Right cardiac atrium (tissue), 5 donors: ENCODE data around the gene AMMECR1. TPM values are rescaled to one million over a fixed set of nuclear protein-coding genes. Genes with fewer than 3 reads are reported as not detected.
A peak's percentile ranks its signal among the peaks of the same experiment; 100 is the strongest.

Experiments
- ATAC-seq, 2 donors: fragments of 200-7000 bp; cut with Tn5 transposase; one replicate each; pipeline versions ENCODE4 v1.8.0 to v1.9.1; 2020; ENCODE audit warnings: moderate library complexity in 2 of 2, mild to moderate bottlenecking in 1 of 2
- DNase-seq, 3 donors: peaks; one replicate each; pipeline ENCODE4 v3.0.0-alpha.2; 2020
- H3K27ac ChIP-seq: one replicate; pipeline ENCODE4 v1.5.1; 2013; ENCODE audit warnings: mild to moderate bottlenecking, low read length, control low read depth, moderate library complexity
- H3K27me3 ChIP-seq: one replicate; pipeline ENCODE4 v1.6.1; 2013; ENCODE audit not compliant: control insufficient read depth, insufficient read depth
- H3K4me1 ChIP-seq: one replicate; pipeline ENCODE4 v1.6.1; 2013; ENCODE audit warnings: low read length; ENCODE audit not compliant: control insufficient read depth, insufficient read depth
- H3K4me3 ChIP-seq: one replicate; pipeline ENCODE4 v1.5.1; 2013; ENCODE audit warnings: low read length, control low read depth
- H3K9me3 ChIP-seq: one replicate; pipeline ENCODE4 v1.6.1; 2013; ENCODE audit warnings: low read length; ENCODE audit not compliant: control insufficient read depth
- WGBS: extraction: QIAGEN DNeasy Blood & Tissue Kit; methylation state at CpG from one replicate; pipeline ENCODE4 v1.1.7; 2013; 5-methylcytosine and 5-hydroxymethylcytosine counted together
- intact Hi-C, 4 donors: fragments of 100-400 bp; cut with DNase I; formaldehyde crosslinking; loops; one replicate each; pipeline versions ENCODE4 v1.11.0 to v1.14.0; 2022 to 2023
- polyA plus RNA-seq: library from polyadenylated mRNA; stranded (reverse); fragments of 200-250 nt; gene quantifications from one replicate; pipeline ENCODE4 v1.2.3, GENCODE V29; 2013
- total RNA-seq, 4 donors: library from RNA; stranded (reverse); fragmentation: NEBNext Ultra II Directional; extraction: Animal tissue kit (Norgen Biotek cat#: 25700); gene quantifications; one replicate each; pipeline ENCODE4 v1.2.1, GENCODE V29; 2021
- donor health status: healthy with polysubstance abuse.
- donor health status: DM: no; HTN: yes; CAD: no.
- donor health status: DM: no; HTN: no; CAD: no.
- donor health status: DM: no; HTN: yes; CAD: no; lungs with severe emphysema.
- donor health status: DM: yes; HTN: yes; CAD: no.

The AMMECR1 gene
- total and polyA plus RNA-seq, 5 donors, result 0.77 to 3.1 (median 1.7) TPM

GRCh38 chrX:110182362-110182761 is 135.5 kb downstream of the AMMECR1 start:
- intact Hi-C loops, result no loop called here
- DNase-seq, result no peak
- 81% methylated on average over 1 of the region's 1 CpG for WGBS

DNA sequence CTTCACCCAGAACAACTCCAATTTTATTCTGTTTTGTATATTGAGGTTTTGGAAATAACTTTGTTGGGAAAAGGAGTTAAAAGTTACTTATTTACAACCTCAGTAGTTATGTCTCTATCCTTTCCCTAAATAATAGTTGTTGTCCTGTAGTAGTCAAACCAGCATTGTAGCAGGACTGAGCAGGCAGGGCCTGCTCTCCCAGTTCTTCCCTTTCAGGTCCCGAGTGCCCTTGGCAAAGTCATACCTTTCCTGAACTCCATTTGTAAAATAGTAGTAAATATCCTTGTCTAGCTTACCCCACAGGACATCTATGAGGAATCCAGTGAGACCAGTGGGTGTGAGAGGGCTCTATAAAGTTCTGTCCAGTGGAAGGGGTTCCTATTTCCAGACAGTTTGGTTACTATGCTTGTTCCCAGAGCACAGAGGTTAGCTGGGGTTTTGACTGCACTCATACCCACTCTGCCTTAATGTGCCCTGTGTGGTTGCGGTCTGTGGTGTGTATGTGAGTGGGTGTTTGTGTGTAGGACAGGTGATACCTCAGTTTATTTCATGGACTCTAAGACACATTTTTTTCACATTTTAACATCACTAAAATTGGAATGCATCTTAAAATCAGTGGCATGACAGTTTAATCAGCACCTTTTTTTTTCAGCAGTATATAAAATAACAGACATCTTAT is 136.3 kb downstream of the AMMECR1 start:
- Histone ChIP-seq H3K4me3 (no peak overlapping the region), H3K27ac (no peak overlapping the region), H3K27me3 (no peaks in the 10 kb centered on the region), H3K4me1 (peaks cover 3% of the 10 kb centered on the region), H3K9me3 (no peaks in the 10 kb centered on the region)
- intact Hi-C loops, result no loop called here
- WGBS, result 91% methylated on average over 2 of the region's 2 CpGs
- ATAC-seq, result no peak
- no peak for DNase-seq

More at GRCh38 chrX:110182362-110182761, 135.5 kb downstream of the AMMECR1 start:
- H3K27me3 ChIP-seq, result no peaks in the 10 kb centered on the region
- ATAC-seq, result peak in 1 of 2 donors; percentile 11
- no peaks in the 10 kb centered on the region for H3K9me3 ChIP-seq
- H3K27ac ChIP-seq, result no peak overlapping the region
- H3K4me1 ChIP-seq, result peaks cover 3% of the 10 kb centered on the region
- H3K4me3 ChIP-seq, result no peak overlapping the region

- ATAC-seq, result peak in 1 of 2 donors; percentile 42
- no peak overlapping the region for H3K27ac ChIP-seq
- intact Hi-C loops, result no loop called here
- WGBS, result 55% methylated on average over 6 of the region's 6 CpGs
- DNase-seq, result no peak
- H3K4me1 ChIP-seq, result peaks cover 3% of the 10 kb centered on the region
- H3K4me3 ChIP-seq, result no peak overlapping the region
- no peaks in the 10 kb centered on the region for H3K9me3 ChIP-seq
- H3K27me3 ChIP-seq, result no peaks in the 10 kb centered on the region
These were observed 137.0 kb downstream of the AMMECR1 start for GRCh38 chrX:110180928-110181310.

- 83% methylated on average over 5 of the region's 5 CpGs for WGBS
- Histone ChIP-seq H3K4me3 (no peak overlapping the region), H3K27ac (no peak overlapping the region), H3K9me3 (no peaks in the 10 kb centered on the region), H3K27me3 (no peaks in the 10 kb centered on the region), H3K4me1 (peaks cover 8% of the 10 kb centered on the region)
- ATAC-seq, result peak; percentile 76 to 80
- DNase-seq, result no peak
- intact Hi-C loops, result no loop called here
These were observed 137.5 kb downstream of the AMMECR1 start for GRCh38 chrX:110180176-110180927.

DNA sequence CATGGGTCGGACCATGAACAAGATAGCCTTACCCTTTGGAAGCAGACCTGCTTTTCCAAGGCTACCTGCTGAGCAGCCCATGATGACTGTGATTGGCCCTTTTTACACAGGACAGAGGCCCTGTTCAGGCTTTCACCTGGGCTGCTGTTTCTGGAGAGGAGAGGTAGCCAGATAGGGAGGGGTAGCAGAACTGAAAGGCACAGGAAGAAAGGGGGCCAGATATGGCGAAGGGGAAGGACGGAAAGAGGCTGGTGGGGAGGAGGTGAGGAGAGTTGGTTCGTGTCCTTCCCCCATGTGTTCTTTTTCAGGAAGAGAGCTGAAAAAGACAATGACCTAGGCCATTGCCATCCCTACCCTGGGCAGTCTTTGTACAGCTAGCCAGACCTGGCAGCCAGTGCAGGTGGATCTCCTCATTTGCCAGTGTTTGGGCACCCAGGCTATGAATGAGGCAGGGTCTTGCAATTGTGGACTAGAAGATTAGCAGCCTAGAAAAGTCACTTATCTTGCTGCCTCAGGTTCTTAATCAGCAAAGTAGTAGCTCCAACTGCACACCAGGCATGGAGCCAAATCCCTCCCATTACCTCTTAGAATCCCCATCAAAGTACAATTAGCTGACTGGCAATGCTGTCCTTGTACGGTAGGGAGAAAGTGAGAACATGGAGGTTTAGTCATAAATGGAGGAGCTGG is 139.6 kb downstream of the AMMECR1 start:
- no peak overlapping the region for H3K27ac ChIP-seq
- DNase-seq, result no peak
- intact Hi-C loops, result no loop called here
- H3K4me1 ChIP-seq, result peaks cover 8% of the 10 kb centered on the region
- 77% methylated on average over 5 of the region's 5 CpGs for WGBS
- H3K9me3 ChIP-seq, result no peaks in the 10 kb centered on the region
- H3K4me3 ChIP-seq, result no peak overlapping the region
- no peaks in the 10 kb centered on the region for H3K27me3 ChIP-seq
- no peak for ATAC-seq

- DNase-seq, result no peak
- 78% methylated on average over 3 of the region's 3 CpGs for WGBS
- ATAC-seq, result no peak
- intact Hi-C loops, result no loop called here
- no peaks in the 10 kb centered on the region for H3K9me3 ChIP-seq
- H3K27ac ChIP-seq, result no peak overlapping the region
- H3K27me3 ChIP-seq, result no peaks in the 10 kb centered on the region
- H3K4me1 ChIP-seq, result peaks cover 10% of the 10 kb centered on the region
- no peak overlapping the region for H3K4me3 ChIP-seq
These were observed 142.2 kb downstream of the AMMECR1 start for GRCh38 chrX:110175696-110176095.

DNA sequence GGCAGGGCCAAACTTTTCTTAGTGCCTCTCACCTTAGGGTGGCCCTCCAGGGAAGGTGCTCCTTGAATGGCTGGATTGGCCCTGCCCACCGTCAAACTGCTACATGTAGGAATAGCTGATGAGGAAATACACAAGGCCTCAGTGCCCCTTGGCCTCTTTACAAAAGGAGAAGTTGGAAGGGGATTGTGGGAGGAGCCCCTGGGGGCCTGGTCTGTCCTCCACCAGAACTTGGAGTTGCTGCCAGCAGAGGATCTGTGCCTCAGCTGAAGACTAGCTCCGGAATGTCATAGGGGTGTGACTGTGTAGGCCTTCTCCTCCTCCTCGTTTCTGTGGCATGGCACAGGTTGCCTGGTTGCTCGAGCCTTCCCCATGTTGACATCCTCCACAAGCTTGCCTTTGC is 142.7 kb downstream of the AMMECR1 start:
- no peak overlapping the region for H3K27ac ChIP-seq
- ATAC-seq (no peak), DNase-seq (no peak)
- intact Hi-C loops, result no loop called here
- no peaks in the 10 kb centered on the region for H3K27me3 ChIP-seq
- 79% methylated on average over 4 of the region's 4 CpGs for WGBS
- H3K4me1 ChIP-seq, result peaks cover 10% of the 10 kb centered on the region
- no peaks in the 10 kb centered on the region for H3K9me3 ChIP-seq
- no peak overlapping the region for H3K4me3 ChIP-seq

GRCh38 chrX:110173192-110174175 is 144.4 kb downstream of the AMMECR1 start:
- intact Hi-C loops, result no loop called here
- H3K27me3 ChIP-seq, result no peaks in the 10 kb centered on the region
- ATAC-seq, result peak; percentile 65 to 79
- peak in 2 of 3 donors; percentile 25 to 66 for DNase-seq
- peak overlapping the region; percentile 45 for H3K27ac ChIP-seq
- no peak overlapping the region for H3K4me3 ChIP-seq
- 73% methylated on average over 19 of the region's 19 CpGs for WGBS
- no peaks in the 10 kb centered on the region for H3K9me3 ChIP-seq
- H3K4me1 ChIP-seq, result peaks cover 11% of the 10 kb centered on the region

DNA sequence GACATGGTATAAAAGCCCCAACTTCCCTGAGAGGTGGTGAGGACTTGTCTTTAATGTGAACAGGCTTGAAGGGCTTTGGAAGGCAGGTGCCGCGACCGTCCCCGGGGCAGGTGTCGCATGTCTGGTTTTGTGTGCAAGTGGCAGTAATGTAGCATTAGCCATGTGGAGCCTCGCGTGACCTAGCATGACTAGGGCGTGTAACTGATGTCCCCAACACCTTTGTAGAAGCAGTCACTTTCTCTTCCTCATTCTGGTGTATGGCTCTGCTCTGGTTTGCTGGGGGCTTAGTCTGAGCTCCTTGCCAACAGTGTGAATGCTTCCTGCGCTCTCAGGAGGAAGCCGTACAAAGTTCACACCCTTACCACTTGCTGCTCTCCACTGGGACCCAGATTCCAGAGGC is 145.7 kb downstream of the AMMECR1 start:
- DNase-seq, result no peak
- no peaks in the 10 kb centered on the region for H3K27me3 ChIP-seq
- no peak for ATAC-seq
- peaks cover 8% of the 10 kb centered on the region for H3K4me1 ChIP-seq
- 96% methylated on average over 10 of the region's 10 CpGs for WGBS
- no peaks in the 10 kb centered on the region for H3K9me3 ChIP-seq
- H3K27ac ChIP-seq, result no peak overlapping the region
- H3K4me3 ChIP-seq, result no peak overlapping the region
- intact Hi-C loops, result no loop called here

- Histone ChIP-seq H3K27me3 (no peaks in the 10 kb centered on the region), H3K4me1 (peaks cover 8% of the 10 kb centered on the region), H3K4me3 (no peak overlapping the region), H3K27ac (no peak overlapping the region), H3K9me3 (no peaks in the 10 kb centered on the region)
- intact Hi-C loops, result no loop called here
- DNase-seq (no peak), ATAC-seq (no peak)
- WGBS, result 95% methylated on average over 5 of the region's 5 CpGs
These were observed 146.4 kb downstream of the AMMECR1 start for GRCh38 chrX:110171442-110171841.
